NCI-H1417 (cell line): ENCODE data around the gene ARID1B.

Experiments used
- DNase-seq, 3 experiments: peaks; one replicate each; lab custom pipeline; 2025; lab: John Stamatoyannopoulos, UW

The ARID1B gene

DNA sequence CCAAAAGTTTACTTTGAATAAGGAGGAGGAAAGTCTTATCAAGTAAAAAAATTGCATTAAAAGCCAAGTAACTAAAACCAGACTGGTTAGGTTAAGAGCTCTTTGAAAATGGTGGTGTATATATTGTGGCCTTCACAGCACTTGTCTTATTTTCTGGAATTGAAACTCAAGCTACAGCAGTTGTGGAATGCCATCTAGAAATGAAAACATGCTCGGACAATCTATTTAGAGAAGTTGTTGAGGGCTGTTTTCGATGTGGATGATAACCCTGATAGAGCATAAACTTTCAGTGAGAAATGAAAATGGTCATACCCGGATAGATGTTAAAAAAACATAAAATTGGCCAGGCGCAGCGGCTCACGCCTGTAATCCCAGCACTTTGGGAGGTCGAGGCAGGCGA lies 47.0 kb downstream of the ARID1B start:
- DNase-seq, result no peak

DNA sequence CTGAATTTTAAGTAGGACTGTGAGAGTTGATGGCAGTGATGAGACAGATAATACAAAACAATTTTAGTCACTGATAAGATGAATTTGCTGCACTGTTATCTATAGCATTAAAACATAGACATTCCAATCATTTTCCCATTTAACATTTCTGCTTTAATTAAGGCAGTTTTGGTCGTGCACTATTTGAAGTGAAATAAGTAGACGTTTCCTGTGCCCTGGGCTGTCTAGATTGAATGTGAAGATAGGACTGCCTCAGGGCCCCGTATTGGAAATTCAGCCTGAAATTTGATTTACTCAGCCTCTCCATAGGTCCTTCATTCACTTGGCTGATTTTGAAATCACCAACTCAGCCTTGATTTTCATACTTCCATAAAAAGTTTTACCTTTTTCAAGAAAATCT lies 48.3 kb downstream of the ARID1B start:
- DNase-seq, result no peak

DNA sequence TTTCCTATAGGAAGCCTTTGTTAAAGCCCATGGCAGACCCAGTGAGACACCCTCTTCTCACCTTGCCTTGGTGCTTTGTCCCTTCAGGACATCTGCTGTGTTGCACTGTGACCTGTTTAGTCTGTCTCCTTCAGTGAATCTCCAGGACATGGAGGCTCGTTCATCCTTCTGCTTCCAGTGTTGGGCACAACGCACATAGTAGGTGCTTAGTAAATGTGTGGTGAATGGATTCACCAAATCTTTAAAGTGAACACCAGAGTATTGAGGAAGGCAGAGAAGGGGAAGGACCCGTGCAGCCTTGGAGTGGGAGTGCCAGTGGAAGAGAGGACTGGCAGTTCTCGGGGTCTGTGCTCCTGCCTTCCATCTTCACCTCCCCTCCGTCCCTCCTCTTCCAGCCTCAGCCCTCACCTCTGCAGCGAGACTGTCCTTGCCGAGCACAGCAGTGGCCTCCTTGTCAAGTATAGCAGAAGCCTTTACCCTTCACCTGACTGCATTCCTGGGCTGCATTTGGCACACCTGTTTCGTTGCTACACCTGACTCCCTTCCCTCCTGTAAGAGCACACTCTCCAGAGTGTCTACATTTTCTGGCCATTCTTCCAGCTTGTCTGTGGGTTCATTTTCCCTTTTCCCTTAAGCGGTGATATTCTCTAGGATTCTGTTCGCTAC lies 49.2 kb downstream of the ARID1B start:
- no peak for DNase-seq

DNA sequence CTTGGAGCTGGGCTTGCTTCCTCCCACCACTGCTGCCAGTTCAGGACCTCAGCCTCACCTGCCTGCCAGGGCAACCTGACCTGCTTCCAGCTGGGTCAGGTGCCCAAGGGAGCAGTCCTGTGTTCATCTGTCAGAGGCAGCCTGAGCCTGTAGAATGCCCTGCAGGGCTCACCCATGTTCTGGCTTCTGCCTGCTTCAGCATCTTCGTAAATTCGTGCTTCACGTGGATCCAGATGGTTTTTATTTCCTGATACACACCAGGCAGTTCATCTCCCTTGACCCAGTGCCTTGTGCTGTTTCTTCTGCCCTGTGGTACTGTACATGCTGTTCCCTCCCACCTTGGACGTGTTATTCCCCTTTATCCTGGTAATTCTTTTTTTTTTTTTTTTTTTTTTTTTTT lies 50.2 kb downstream of the ARID1B start:
- DNase-seq, result peak in 1 of 3 experiments; percentile 33

DNA sequence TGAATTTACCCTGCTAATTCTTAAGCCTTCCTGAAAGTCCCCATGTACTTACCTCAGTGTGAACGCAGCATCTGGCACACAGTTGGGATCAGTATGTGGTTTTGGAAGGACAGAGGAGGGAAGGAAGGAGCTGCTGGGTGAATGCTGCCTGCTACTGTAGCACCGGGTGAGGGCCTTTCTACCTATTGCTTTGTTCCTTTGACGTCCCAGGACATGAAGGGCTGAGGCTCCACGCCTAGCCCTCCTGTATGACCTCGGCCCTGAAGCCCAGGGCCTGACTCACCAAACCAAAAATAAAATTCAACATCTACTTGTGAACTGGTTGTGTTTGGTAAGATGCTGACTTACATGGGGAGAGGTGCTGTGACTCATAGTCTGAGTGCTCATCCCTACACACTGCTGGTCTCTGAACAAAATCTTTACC lies 51.1 kb downstream of the ARID1B start:
- DNase-seq, result no peak

DNA sequence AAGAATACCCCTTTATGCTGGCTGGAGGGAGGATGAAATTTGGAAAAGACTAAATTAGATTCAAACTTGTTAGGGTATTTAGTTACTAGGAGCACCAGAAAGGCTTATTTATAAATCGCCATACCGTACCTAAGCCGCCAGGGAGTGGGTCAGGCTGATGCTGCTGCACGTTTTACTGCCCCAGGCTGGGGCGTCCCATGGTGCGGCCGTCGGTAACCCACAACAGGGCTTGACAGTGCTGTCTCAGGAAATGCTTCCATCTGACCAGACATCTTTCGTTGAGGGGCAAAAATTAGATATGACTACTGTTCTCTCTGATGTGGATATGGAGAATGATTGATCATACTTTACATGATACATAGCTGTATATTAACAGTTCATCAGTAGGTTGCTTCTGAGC lies 52.9 kb downstream of the ARID1B start:
- DNase-seq, result no peak

DNA sequence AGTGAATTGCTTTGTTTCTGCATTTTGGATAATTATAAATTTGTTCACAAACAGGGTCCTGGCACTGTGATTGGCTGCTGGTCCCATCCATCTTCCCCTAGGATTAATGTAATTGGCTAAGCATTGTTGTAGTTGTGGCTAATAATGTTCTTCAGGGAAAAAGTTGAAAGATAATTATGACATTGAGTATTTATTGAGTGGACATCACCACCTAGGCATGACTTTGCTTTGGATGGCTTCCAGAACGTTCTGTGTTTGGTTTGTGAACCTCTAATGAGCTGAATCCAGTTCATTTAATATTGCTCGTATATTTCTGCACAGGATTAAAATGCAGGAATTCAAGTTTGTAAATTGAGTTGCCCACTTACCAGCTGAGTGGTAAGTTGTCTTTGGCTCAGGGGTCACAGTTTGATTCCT lies 55.1 kb downstream of the ARID1B start:
- DNase-seq, result peak; percentile 28 to 92 (median 71)

DNA sequence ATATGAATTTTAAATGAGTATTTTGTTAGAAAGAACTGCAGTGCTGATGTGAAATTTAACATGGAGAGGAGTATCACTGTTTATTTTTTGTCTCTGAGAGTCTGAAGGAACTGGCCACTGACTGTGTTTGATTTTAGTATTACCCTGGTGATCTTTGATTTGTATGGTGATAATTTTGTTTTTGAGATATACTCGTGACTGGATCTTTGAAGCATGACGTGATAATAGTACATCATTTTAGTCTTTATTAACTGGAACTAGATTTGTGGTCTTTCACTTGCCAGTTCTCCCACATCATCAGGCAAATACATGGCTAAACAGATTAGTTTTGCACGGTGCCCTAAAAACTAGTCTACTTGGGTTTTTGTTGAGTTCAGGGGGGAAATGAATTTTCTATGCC lies 55.5 kb downstream of the ARID1B start:
- DNase-seq, result peak in 1 of 3 experiments; percentile 50

DNA sequence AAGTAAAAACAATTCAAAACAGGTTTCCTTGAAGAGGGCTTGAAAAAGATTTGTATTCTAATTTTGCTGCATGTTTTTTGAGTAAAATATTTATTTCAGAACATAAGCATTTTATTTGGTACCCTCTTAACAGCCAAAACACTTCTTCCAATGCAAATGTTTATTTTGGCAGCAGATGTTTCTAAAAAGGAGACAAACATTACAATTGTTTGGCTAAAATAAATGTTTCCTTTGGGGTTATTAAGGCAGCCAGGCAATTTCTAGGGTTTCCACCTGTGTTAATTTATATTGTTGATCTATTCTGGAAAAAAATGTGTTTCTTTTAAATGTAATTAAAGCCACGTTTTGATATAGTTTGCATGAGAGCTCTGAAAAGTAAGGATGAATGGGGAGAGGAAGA lies 56.6 kb downstream of the ARID1B start:
- peak in 1 of 3 experiments; percentile 63 for DNase-seq

DNA sequence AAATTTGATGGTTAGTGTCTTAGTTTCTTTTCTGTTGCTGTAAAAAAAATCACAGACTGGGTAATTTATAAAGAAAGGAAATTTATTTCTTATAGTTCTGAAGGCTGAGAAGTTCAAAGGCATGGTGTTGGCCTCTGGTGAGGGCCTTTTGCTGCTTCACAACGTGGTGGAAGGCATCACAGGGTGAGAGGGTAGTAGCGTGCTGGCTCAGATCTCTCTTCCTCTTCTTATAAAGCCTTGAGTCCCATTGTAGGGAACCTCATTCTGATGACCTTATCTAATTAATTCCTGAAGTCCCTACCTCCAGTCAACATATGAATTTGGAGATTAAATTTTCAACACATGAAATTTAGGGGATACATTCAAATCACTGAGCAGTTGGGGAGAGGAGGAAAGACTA lies 62.0 kb downstream of the ARID1B start:
- no peak for DNase-seq

DNA sequence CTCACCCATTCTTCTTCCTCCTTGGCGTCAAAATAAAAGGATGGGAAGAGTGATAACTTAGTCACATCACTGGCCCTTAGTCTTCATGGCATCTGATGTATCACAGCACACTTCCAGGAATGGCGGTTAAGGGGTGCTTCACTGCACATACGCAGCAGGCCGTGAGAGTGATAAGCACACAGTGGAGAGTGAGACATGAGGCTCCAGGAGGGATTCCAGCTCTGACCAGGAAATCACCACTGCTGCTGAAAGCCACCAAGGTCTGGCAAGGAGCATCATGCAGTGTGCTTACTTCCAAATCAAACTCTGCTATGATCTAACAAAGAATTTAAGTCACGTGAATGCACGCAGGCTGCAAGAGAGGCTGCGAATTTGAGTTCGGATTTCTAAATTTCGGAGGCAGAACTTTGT lies 62.4 kb downstream of the ARID1B start:
- no peak for DNase-seq

DNA sequence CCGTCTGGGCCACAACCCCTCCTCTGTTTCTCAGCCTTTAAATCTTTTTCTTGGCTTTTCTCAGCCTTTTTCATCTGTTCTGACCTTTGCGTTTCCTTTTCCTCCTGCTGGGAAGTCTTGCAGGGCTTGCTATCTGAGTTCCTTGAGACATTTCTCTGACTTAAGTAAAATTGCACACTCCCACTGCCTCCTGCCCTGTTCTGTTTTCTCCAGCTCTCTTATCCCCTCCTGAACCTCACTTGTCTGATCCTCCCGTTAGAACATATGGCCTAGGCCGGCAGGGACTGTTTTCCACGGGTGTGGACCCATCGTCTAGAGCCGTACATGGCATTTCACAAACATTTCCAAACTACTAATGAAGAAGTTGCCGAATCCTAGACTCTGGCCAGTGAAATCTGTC lies 63.0 kb downstream of the ARID1B start:
- no peak for DNase-seq

DNA sequence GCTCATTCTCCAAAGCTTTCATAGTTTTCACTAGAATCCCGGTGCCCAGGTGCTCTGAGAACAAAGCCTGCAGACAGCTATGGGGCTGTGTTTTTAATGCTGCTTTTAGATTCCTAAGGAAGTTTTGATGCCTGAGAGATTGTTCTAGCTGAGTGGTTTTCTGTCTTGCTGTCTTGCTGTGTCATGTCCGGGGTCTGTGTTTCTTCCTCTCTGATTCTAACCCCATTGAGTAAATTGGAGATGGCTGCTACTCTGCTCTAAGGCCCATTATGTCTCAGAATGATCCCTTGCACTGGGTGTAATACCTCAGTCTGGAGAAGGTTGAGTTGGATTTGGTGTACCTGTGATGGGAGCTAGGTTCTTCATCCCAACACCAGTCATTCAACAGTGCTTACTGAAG lies 63.4 kb downstream of the ARID1B start:
- DNase-seq, result no peak

DNA sequence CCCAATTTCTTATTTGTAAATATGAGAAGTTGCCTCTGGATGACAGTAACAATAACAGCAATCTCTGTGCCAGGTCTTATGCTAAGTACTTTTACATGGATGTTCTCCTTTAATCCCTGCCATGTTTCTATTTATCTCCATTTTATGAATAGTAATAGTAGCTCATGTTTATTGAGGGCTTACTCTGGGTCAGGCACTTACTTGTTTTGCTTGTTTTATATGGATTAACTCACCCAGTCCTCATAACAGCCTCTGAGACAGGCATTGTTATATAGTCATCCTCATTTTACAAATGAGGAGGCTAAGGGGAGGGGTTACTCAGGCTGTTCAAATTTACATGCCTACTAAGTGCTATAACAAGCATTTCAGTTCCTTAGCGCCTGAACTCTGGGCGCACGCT lies 64.3 kb downstream of the ARID1B start:
- no peak for DNase-seq

DNA sequence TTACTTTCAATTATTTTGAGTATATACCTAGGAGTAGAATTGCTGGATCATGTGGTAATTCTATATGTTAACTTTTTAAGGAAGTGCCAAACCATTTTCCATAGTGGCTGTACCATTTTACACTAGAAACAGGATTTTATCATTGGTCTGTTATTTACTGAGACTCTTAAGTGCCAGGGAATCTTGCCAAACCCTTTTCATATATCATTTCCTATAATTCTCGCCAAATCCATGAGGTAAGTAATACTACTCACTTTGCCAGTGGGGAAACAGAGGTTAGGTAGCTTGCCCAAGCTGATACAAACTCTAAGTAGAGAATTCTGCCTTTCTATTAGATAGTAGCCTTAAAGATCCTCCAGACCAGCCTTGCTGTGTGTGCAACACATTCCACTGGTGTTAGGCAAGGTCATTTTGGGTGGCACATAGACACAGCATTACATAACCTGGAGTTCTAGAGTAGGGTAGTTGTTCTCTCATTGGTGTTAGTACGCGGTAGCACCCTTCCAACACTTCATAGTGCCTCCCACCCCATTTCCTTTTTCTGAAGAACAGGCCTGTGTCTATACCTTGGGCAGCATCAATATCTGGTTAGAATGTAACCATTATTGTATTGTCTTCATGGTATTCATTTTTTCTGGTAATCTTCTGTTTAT lies 65.5 kb downstream of the ARID1B start:
- DNase-seq, result no peak

DNA sequence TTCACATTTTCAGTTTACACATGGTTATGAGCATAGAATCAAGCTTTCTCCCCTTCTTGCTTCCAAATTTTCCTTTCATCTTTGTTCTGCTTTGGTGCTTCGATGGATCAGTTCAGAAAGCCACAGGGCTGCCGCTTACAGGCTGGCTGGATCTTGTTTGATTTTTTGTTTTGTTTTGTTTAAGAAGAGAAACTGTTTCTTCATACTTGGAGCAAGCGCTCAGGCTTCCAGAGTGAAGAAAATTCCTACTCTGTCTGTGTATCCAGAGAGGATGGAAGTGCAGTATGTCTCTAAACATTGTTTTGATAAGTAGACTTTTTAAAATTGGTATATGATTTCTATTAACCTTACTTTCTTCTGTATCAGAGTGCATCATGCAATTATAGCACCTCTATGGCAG lies 66.9 kb downstream of the ARID1B start:
- DNase-seq, result no peak

DNA sequence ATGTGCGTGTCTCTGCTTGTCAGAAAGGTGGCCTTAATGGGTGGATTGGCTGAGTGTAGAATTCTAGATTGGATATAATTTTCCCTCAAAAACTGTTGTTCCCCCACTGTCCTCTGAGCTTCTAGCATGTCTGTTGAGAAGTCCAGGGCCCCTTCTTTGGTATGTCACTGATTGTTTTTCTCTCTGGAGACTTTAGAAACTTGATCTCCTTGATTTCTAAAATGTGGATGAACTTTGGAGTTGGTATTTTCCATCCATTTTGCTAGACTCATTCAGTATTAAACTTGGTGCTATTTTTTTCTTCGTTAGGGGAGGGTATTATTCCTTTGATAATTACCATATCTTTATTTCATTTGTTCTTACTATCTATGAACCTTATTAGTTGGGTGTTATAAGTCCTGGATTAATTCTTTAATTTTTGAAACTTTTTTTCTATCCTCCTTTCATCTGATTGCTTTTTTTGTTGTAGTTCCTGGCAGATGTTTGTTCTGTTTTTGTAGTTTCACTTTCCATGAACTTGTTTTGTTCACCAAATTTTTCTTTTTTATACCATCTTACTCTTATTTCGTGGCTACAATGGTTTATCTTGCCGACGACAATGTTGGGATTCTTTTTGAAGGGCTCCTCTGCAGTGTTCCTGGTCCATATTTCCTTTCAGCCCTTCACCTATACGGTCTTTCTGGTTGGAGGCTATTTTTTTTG lies 68.4 kb downstream of the ARID1B start:
- DNase-seq, result no peak

DNA sequence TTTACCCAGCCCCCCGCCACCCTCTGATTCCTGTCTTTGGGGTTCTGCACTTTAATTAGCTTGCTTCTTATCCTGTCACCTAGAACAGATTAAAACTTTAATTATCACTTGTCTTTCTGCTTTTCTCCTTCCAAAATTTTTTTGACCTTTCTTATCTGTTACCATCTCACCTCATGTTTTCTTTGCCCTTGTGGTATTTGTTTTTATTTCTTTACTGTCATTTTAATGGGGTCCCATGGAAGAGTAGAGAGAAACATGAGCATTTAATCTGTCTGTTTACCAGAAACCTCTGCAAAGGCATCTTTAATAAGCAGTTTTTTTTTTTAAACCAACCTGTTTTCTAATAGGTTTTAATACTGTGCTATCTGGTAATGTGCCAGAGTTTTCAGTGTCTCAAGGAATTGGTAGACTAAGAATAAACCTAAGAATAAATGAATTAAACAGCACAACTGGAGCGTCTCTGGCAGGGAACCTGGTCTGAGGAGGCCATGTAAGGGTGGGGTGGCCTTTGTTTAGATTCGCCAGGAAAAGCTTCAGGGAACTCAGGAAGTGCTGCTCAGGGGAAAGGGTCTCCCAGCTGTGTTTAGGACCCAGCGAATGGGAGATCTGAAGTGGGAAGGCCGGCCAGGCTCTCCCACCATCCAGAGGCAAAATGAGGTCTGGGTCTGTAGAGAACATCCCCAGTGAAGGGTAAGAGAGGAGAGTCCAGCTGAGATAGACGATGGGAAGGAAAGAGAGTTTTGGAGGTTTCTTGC lies 69.8 kb downstream of the ARID1B start:
- DNase-seq, result no peak

DNA sequence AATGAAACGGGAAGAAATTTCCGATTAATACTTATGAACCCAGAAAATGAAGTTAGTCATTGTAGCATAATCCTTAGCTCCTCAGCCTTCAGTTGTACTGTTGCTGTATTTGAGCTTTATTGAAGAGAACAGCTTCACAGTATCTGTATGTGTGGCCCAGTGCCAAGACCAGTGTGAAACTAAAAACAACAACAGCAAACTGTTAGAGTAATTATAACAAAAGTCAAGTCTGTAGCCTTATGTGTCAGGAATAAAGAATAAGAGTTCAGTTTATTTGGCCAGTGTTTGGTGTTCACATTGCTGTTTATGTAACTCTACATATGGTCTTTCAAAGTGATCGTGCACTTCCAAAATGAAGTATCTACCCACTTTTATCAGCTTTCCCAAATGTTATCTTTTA lies 70.9 kb downstream of the ARID1B start:
- no peak for DNase-seq

DNA sequence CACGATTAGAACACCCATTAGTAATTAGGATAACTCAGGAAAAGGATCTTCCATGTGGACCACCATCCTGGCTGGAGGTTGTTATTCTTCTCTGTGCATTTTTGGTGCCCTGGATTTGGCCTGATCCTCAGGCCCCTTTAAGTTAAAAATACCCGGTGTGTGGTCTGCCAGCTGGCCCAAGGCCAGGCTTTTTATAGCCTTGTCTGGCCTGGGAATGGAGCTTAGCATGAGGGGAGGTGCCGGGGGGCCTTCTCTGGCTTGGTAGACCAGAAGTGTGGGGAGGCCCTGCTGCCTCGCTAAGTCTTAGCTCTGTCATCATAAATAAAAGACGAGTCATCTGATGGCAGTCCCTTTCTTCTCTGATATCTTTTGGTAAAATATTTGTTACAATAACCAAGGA lies 71.4 kb downstream of the ARID1B start:
- peak in 1 of 3 experiments; percentile 35 for DNase-seq

DNA sequence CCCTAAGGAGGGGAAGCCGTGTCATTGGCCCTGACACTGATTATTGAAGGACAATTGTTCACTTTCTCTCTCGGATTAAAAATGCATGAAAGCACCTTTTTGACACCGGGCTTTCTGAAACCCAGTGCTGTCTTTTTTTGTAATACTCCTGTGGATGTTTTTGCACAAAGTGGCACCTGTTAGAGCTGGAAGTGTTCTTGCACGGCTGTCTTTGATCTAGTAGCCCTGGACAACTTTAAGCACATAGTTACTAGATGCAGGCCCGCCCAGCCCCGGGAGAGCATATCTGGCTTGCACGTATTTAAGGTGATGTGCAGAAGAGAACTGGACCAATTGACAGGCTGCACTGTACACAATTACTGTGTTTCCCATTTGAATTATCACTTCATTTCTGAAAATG lies 72.6 kb downstream of the ARID1B start:
- DNase-seq, result no peak

DNA sequence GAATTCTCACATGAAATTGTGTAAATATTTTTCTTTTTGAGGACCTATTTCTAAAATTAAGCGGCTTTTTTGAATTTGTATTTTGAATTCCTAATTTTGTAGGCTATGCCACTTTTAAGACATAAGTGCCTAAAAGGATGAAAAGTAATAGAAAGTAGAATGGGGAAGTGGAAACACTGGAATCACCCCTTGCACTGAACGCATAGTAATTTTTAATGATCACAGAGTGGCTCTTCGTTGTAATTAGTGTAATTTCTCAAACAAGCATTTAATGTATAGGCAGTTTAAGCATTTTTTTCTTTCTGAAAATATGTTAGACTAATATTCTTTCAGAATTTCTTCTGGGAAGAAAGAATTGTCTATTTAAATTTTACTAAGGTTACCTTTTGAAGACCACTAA lies 73.2 kb downstream of the ARID1B start:
- no peak for DNase-seq
